Osteocyte (in vitro differentiated cells): Measurements from ENCODE around the gene PLTP. TPM values are rescaled to one million over a fixed set of nuclear protein-coding genes. Genes with fewer than 3 reads are reported as not detected.

Experiments
- DNase-seq: peaks from one replicate; pipeline ENCODE4 v3.0.0; 2021; ENCODE audit warnings: mixed read lengths; ENCODE audit not compliant: unreplicated experiment; ENCODE audit errors: extremely low spot score
- H3K27ac Mint-ChIP-seq: one replicate; pipeline ENCODE4 v1.8.0; 2021; ENCODE audit warnings: mild to moderate bottlenecking, mixed read lengths; ENCODE audit not compliant: unreplicated experiment
- H3K27me3 Mint-ChIP-seq: one replicate; pipeline ENCODE4 v1.8.0; 2021; ENCODE audit warnings: mixed read lengths; ENCODE audit not compliant: unreplicated experiment
- H3K36me3 Mint-ChIP-seq: one replicate; pipeline ENCODE4 v1.8.0; 2021; ENCODE audit warnings: mixed read lengths; ENCODE audit not compliant: unreplicated experiment
- H3K4me1 Mint-ChIP-seq: one replicate; pipeline ENCODE4 v1.8.0; 2021; ENCODE audit warnings: mixed read lengths; ENCODE audit not compliant: unreplicated experiment
- H3K4me3 Mint-ChIP-seq: one replicate; pipeline ENCODE4 v1.8.0; 2021; ENCODE audit warnings: mild to moderate bottlenecking, moderate library complexity, mixed read lengths; ENCODE audit not compliant: unreplicated experiment
- H3K9me3 Mint-ChIP-seq: one replicate; pipeline ENCODE4 v1.8.0; 2021; ENCODE audit warnings: mixed read lengths; ENCODE audit not compliant: unreplicated experiment
- long read RNA-seq: library from polyadenylated mRNA; unstranded; transcript quantifications from one replicate; pipeline ENCODE4 v2.0.0, GENCODE V29; 2021
- total RNA-seq: library from RNA; stranded (reverse); gene quantifications from 2 replicates; pipeline ENCODE4 v1.2.1, GENCODE V29; 2021
- TF ChIP-seq, protein P1 (sequence below): fragments of 200-600 bp; sonication (generic); IDR thresholded peaks from 2 replicates; pipeline ENCODE4 v1.5.0; 2021; ENCODE audit warnings: antibody characterized with exemption, mild to moderate bottlenecking, moderate library complexity

Gene PLTP, protein sequence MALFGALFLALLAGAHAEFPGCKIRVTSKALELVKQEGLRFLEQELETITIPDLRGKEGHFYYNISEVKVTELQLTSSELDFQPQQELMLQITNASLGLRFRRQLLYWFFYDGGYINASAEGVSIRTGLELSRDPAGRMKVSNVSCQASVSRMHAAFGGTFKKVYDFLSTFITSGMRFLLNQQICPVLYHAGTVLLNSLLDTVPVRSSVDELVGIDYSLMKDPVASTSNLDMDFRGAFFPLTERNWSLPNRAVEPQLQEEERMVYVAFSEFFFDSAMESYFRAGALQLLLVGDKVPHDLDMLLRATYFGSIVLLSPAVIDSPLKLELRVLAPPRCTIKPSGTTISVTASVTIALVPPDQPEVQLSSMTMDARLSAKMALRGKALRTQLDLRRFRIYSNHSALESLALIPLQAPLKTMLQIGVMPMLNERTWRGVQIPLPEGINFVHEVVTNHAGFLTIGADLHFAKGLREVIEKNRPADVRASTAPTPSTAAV
- total RNA-seq: 195 and 211 TPM in 2 replicates
- long read RNA-seq, transcript PLTP-203 (16 exons, 1,743 nt): major isoform, 161 of 178 reads
- long read RNA-seq, partial matches to known transcripts: 5 of 178 reads
- long read RNA-seq, other reads (novel, unspliced or antisense): 6 of 178 reads

DNA sequence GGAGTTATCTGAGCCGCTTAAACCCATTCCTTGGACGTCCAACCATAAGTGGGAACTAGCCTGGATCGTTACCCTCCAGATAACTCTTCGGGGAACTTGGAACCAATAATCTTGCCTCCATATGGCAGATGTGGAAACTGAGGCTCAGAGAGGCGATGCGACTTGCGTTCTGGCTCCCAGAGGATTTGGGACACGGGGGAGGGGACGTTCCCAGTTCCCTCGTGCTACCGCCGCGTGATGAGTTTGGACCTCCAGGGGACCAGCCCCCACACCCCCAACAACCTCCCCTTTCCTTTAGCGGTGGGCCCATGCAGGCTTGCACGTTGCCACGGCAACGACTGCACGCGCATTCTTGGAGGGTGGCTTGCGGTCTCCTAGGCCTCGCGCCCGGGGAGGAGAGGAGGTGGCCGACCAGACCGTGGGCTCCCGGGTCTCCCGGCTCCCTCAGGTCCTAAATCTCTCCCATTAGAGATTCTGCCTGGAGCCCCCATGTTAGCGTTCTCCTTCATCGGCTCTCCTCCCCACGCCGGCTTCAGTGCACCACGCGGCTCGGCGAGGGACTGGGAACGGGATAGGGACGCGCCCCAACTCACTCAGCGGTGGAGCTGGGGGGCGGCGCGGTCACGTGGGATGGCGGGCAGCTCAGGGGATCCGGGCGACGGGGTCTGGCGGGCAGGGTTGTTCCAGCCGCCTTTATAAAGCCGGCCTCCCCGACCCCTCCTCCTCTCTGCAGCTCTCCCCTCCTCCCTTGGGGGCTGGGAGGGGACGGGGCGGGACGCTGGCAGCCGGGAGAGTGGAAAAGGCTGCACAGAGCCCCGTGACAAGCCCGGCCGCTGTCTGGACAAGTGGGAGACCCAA, at the start of gene PLTP:
Gene PLTP, minus strand, starts transcription at position 670 of the 858 bp plus-strand sequence. CDS start 703 bp downstream, outside the sequence.
- peak; percentile 88 for DNase-seq
- Mint-ChIP-seq H3K4me1 (peaks cover 22% of the 10 kb centered on the region), H3K27ac (peak within 1 kb of the TSS; percentile 92), H3K36me3 (peaks cover 7% of the 10 kb centered on the region), H3K9me3 (no peaks in the 10 kb centered on the region), H3K4me3 (peak within 1 kb of the TSS; percentile 72), H3K27me3 (no peaks in the 10 kb centered on the region)
- TF ChIP-seq, protein P1, sequence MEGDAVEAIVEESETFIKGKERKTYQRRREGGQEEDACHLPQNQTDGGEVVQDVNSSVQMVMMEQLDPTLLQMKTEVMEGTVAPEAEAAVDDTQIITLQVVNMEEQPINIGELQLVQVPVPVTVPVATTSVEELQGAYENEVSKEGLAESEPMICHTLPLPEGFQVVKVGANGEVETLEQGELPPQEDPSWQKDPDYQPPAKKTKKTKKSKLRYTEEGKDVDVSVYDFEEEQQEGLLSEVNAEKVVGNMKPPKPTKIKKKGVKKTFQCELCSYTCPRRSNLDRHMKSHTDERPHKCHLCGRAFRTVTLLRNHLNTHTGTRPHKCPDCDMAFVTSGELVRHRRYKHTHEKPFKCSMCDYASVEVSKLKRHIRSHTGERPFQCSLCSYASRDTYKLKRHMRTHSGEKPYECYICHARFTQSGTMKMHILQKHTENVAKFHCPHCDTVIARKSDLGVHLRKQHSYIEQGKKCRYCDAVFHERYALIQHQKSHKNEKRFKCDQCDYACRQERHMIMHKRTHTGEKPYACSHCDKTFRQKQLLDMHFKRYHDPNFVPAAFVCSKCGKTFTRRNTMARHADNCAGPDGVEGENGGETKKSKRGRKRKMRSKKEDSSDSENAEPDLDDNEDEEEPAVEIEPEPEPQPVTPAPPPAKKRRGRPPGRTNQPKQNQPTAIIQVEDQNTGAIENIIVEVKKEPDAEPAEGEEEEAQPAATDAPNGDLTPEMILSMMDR: no peak

DNA sequence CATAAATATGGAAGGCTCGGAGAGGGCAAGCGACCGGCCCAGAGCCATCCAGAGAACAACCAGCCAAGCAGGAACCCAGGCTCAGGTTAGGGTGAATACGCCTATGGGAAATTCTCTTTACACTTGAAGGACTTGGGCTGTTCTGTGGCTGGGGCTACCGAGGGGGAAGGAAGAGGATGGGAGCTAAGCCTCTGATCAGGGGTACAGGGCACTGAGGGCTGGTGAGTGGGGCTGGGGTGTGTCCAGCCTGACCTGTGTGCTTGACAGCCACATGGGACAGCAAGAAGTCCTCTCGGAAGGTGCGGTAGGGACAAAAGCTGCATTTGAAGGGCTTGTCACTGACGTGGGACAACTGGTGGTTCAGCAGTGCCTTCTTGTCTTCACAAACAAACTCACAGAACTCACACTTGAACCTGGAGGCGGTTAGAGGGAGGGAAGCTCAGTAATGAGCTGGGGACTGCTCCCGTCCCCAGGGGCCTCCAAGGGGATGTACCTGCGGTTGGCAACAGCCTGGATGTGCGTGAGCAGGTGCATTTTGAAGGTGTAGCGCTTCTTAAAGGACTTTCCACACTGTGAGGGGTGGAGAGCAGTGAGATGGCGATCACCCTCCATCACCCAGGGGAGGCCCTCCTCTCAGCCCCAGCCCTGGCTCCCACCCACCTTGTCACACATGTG, 48.1 kb upstream of the PLTP start:
- Mint-ChIP-seq H3K9me3 (no peaks in the 10 kb centered on the region), H3K36me3 (peaks cover 37% of the 10 kb centered on the region), H3K27ac (no peak overlapping the region), H3K4me3 (no peak overlapping the region), H3K27me3 (no peaks in the 10 kb centered on the region), H3K4me1 (no peaks in the 10 kb centered on the region)
- DNase-seq: no peak
- TF ChIP-seq, protein P1: no peak

DNA sequence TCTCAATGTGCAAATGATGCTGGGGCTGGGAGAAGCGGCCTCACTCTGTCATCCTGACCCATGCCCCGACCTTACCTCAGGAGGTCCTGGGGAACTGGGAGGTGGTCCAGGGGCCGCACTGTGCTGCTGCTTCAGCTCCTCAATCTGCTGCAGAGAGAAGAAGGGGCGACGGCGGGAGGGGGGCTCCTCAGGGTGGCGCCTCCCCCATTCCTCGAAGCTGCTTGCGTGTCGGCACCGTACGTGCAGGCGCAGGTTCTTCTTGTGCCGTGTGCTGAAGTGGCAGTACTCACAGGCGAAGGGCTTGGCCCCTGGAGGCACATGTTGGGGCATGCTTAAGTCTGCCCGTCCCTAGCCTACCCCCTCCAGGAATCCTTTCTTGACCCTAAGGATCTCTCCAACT, 47.2 kb upstream of the PLTP start:
- no peak overlapping the region for H3K27ac Mint-ChIP-seq
- H3K36me3 Mint-ChIP-seq: peaks cover 35% of the 10 kb centered on the region
- DNase-seq: no peak

DNA sequence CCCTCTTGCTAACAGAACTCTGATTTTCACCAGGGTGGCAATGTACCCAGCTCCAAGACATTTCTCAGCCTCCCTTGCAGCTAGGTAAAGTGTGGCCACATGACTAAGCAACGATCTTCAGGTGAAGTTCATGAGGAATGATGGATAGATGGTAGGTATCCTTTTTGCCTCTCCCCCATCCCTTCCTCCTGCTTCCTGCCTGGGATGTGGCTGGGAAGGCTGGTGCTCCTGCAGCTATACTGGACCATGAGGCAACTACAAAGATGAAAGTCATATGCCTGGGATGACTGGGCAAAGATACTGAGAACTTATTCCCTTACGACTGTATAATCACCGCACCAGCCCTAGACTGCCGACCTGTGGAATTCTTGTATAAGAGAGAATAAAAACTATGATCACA, 46.6 kb upstream of the PLTP start:
- Mint-ChIP-seq H3K9me3 (no peaks in the 10 kb centered on the region), H3K27ac (no peak overlapping the region), H3K4me1 (no peaks in the 10 kb centered on the region), H3K27me3 (no peaks in the 10 kb centered on the region), H3K36me3 (peaks cover 35% of the 10 kb centered on the region), H3K4me3 (no peak overlapping the region)
- DNase-seq: no peak
- TF ChIP-seq, protein P1: no peak

More for the DNA sequence above, 47.2 kb upstream of the PLTP start:
- Mint-ChIP-seq H3K4me1 (no peaks in the 10 kb centered on the region), H3K4me3 (no peak overlapping the region), H3K9me3 (no peaks in the 10 kb centered on the region), H3K27me3 (no peaks in the 10 kb centered on the region)
- TF ChIP-seq, protein P1: no peak
